ENCODE results near the gene ZC3H4. TPM values are rescaled to one million over a fixed set of nuclear protein-coding genes. Genes with fewer than 3 reads are reported as not detected.

Gene ZC3H4
- total and polyA plus RNA-seq, 2 of the 8 experiments (the other 6 are each of a cell fraction or from before 2014, with no cell fraction given): 6.6 to 92.0 TPM

DNA sequence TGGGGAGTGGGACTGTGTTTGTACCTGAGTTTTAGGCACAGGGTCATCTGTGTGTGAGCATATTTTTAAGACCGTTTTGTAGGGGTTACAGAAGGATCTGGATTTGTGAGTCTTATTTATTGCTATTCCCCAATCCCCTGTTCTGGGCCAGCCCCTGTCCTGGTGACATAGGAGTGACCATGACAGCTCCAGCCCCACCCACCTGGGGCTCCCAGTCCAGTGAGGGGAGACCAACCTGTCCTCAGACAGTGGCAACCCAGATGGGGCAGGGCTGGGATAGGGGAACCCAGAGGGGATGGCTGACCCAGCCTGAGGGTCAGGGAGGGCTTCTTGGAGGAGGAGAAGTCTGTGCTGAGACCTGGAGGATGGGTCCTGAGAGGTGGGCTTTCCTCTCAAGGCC lies 75.8 kb downstream of the ZC3H4 start (continued):
- no peak for TF ChIP-seq CBX5 (IDR thresholded peaks at IDR 0.05; ENCODE audit: low read depth, low read length)
- TF ChIP-seq EZH2 (IDR thresholded peaks at IDR 0.05; ENCODE audit: low read depth, low read length, severe bottlenecking): no peak
- no peak for TF ChIP-seq BACH1 (IDR thresholded peaks at IDR 0.05; ENCODE audit: low read length)
- no peak for TF ChIP-seq TEAD4 (IDR thresholded peaks at IDR 0.05; ENCODE audit: low read depth, low read length)
- no peak for TF ChIP-seq SIRT6 (IDR thresholded peaks at IDR 0.05; ENCODE audit: low read length)
- TF ChIP-seq, protein P1, sequence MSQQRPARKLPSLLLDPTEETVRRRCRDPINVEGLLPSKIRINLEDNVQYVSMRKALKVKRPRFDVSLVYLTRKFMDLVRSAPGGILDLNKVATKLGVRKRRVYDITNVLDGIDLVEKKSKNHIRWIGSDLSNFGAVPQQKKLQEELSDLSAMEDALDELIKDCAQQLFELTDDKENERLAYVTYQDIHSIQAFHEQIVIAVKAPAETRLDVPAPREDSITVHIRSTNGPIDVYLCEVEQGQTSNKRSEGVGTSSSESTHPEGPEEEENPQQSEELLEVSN (IDR thresholded peaks at IDR 0.05): no peak
- TF ChIP-seq KDM4A (IDR thresholded peaks at IDR 0.05; ENCODE audit: low read depth, low read length, severe bottlenecking): no peak
